Osteoblast (primary cell): ENCODE results near the gene CDX1. TPM values are rescaled to one million over a fixed set of nuclear protein-coding genes. Genes with fewer than 3 reads are reported as not detected.

Experiments used
- DNase-seq: peaks from one replicate; pipeline ENCODE4 v3.0.0; 2011; ENCODE audit warnings: low spot score, mixed read lengths; ENCODE audit not compliant: insufficient read length; ENCODE audit errors: missing footprints
- H2AFZ ChIP-seq: 2 replicates; pipeline ENCODE4 v1.6.0; 2011; ENCODE audit warnings: mild to moderate bottlenecking, low read length
- H3K27ac ChIP-seq: 2 replicates; pipeline ENCODE4 v1.5.1; 2011; ENCODE audit warnings: mild to moderate bottlenecking, low read depth, low read length, moderate library complexity
- H3K27me3 ChIP-seq: 2 replicates; pipeline ENCODE4 v1.6.0; 2012; ENCODE audit warnings: mild to moderate bottlenecking, control low read depth, inconsistent platforms, low read length, moderate library complexity; ENCODE audit not compliant: insufficient read depth
- H3K36me3 ChIP-seq: 2 replicates; pipeline ENCODE4 v1.5.1; 2011; ENCODE audit warnings: mild to moderate bottlenecking, low read length, control low read depth, moderate library complexity; ENCODE audit not compliant: insufficient read depth
- H3K4me1 ChIP-seq: 2 replicates; pipeline ENCODE4 v1.5.1; 2011; ENCODE audit warnings: mild to moderate bottlenecking, low read length, control low read depth, moderate library complexity; ENCODE audit not compliant: insufficient read depth
- H3K4me2 ChIP-seq: 2 replicates; pipeline ENCODE4 v1.6.0; 2011; ENCODE audit warnings: mild to moderate bottlenecking, low read length; ENCODE audit not compliant: insufficient read depth
- H3K4me3 ChIP-seq: fragments of 200-600 bp; sonication (generic); 3 replicates; pipeline ENCODE4 v1.5.1; 2012; ENCODE audit warnings: mild to moderate bottlenecking, low read length, inconsistent platforms; ENCODE audit not compliant: insufficient read depth
- H3K79me2 ChIP-seq: 2 replicates; pipeline ENCODE4 v1.6.0; 2012; ENCODE audit warnings: mild to moderate bottlenecking, low read length, control low read depth, inconsistent platforms; ENCODE audit not compliant: insufficient read depth
- H3K9me3 ChIP-seq: 2 replicates; pipeline ENCODE4 v1.5.1; 2011; ENCODE audit warnings: low read depth, low read length, control low read depth
- H4K20me1 ChIP-seq: 2 replicates; pipeline ENCODE4 v1.6.0; 2012; ENCODE audit warnings: mild to moderate bottlenecking, low read length, control low read depth; ENCODE audit not compliant: insufficient read depth
- CTCF ChIP-seq: IDR thresholded peaks from 2 replicates; pipeline ENCODE4 v1.5.1; 2011; ENCODE audit warnings: mild to moderate bottlenecking, low read depth, low read length, moderate library complexity; ENCODE audit errors: extremely low read depth
- total RNA-seq: library from RNA; depleted of rRNA; stranded (reverse); fragments of >200 nt; gene quantifications from 2 replicates; pipeline ENCODE4 v1.2.3, GENCODE V29; 2012

CDX1 gene
- total RNA-seq, 1 donor = 0.36 TPM

- Histone ChIP-seq H3K36me3 (no peaks in the 10 kb centered on the region), H3K4me1 (no peaks in the 10 kb centered on the region), H3K79me2 (no peaks in the 10 kb centered on the region), H3K27me3 (no peaks in the 10 kb centered on the region), H3K4me3 (no peak overlapping the region), H3K9me3 (no peaks in the 10 kb centered on the region), H3K4me2 (no peak overlapping the region), H4K20me1 (no peaks in the 10 kb centered on the region), H2AFZ (no peak overlapping the region), H3K27ac (no peak overlapping the region)
- DNase-seq = peak; percentile 82
- TF ChIP-seq CTCF = no peak
Observed at GRCh38 chr5:150223474-150223873, 56.9 kb downstream of the CDX1 start.

- Histone ChIP-seq H3K36me3 (no peaks in the 10 kb centered on the region), H3K4me1 (no peaks in the 10 kb centered on the region), H3K27me3 (no peaks in the 10 kb centered on the region), H3K27ac (no peak overlapping the region), H3K9me3 (no peaks in the 10 kb centered on the region), H3K4me3 (no peak overlapping the region), H3K79me2 (no peaks in the 10 kb centered on the region), H3K4me2 (no peak overlapping the region), H4K20me1 (no peaks in the 10 kb centered on the region), H2AFZ (no peak overlapping the region)
- DNase-seq = peak; percentile 85
- TF ChIP-seq CTCF = no peak
Observed at GRCh38 chr5:150224483-150225027, 58.0 kb downstream of the CDX1 start.

GRCh38 chr5:150227036-150227435 lies 60.5 kb downstream of the CDX1 start:
- H4K20me1 ChIP-seq = no peaks in the 10 kb centered on the region
- no peak for TF ChIP-seq CTCF
- H3K9me3 ChIP-seq = no peaks in the 10 kb centered on the region
- no peaks in the 10 kb centered on the region for H3K79me2 ChIP-seq
- H3K27me3 ChIP-seq = no peaks in the 10 kb centered on the region
- no peak overlapping the region for H3K4me2 ChIP-seq
- no peak overlapping the region for H2AFZ ChIP-seq
- no peaks in the 10 kb centered on the region for H3K36me3 ChIP-seq
- peak; percentile 38 for DNase-seq
- no peak overlapping the region for H3K4me3 ChIP-seq
- H3K27ac ChIP-seq = no peak overlapping the region
- no peaks in the 10 kb centered on the region for H3K4me1 ChIP-seq

- H2AFZ ChIP-seq = no peak overlapping the region
- H3K4me3 ChIP-seq = no peak overlapping the region
- no peak overlapping the region for H3K4me2 ChIP-seq
- no peak for TF ChIP-seq CTCF
- no peaks in the 10 kb centered on the region for H3K9me3 ChIP-seq
- H3K27me3 ChIP-seq = no peaks in the 10 kb centered on the region
- no peaks in the 10 kb centered on the region for H3K79me2 ChIP-seq
- no peaks in the 10 kb centered on the region for H3K36me3 ChIP-seq
- peak; percentile 62 for DNase-seq
- no peak overlapping the region for H3K27ac ChIP-seq
- H4K20me1 ChIP-seq = no peaks in the 10 kb centered on the region
- no peaks in the 10 kb centered on the region for H3K4me1 ChIP-seq
Observed at GRCh38 chr5:150227606-150228273, 61.2 kb downstream of the CDX1 start.
